Loucy (cell line): Measurements from ENCODE around the gene CCR5AS.

Experiments
- EZH2phosphoT487 ChIP-seq: fragments of 200-600 bp; IDR thresholded peaks from 2 replicates; pipeline ENCODE4 v1.6.1; 2018; ENCODE audit warnings: antibody characterized with exemption, mild to moderate bottlenecking, moderate library complexity, borderline replicate concordance
- TF ChIP-seq, protein P1 (sequence below): fragments of 200-600 bp; sonication (generic); conservative IDR thresholded peaks from 2 replicates; pipeline ENCODE4 v1.5.1; 2014; ENCODE audit warnings: mild to moderate bottlenecking, antibody characterized with exemption, low read length

DNA sequence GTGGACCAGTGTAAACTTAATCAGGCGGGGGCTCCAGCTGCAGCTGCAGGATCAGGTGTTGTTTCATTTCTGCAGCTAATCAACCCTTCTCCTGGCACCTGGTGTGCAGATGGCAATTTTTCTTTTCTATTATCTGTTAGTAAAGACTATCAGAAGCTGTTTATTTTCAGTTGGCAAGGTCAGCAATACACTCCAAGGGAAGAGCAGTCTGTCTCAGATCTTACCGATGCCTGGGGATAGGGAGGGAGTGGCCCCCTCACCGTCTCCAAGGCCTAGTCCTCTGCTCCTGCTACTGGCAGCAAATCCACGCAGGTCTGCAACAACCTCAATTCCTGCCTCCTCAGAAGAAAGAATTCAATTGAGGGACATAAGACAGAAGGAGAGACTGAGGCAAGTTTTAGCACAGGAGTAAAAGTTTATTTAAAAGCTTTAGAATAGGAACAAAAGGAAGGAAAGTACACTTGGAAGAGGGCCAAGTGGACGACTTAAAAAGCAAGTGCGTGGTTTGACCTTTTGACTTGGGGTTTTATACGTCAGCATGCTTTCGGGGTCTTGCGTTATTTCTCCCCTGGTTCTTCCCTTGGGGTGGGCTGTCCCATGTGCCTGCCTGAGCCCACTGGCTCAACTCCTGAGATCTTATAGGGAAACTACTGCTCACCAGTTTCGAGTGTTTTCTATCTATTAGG, 9.4 kb upstream of the CCR5AS start:
- TF ChIP-seq, protein P1, sequence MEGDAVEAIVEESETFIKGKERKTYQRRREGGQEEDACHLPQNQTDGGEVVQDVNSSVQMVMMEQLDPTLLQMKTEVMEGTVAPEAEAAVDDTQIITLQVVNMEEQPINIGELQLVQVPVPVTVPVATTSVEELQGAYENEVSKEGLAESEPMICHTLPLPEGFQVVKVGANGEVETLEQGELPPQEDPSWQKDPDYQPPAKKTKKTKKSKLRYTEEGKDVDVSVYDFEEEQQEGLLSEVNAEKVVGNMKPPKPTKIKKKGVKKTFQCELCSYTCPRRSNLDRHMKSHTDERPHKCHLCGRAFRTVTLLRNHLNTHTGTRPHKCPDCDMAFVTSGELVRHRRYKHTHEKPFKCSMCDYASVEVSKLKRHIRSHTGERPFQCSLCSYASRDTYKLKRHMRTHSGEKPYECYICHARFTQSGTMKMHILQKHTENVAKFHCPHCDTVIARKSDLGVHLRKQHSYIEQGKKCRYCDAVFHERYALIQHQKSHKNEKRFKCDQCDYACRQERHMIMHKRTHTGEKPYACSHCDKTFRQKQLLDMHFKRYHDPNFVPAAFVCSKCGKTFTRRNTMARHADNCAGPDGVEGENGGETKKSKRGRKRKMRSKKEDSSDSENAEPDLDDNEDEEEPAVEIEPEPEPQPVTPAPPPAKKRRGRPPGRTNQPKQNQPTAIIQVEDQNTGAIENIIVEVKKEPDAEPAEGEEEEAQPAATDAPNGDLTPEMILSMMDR = no peak
- no peak for TF ChIP-seq EZH2phosphoT487
